Endothelial cell of hepatic sinusoid (primary cell): ENCODE data around the gene PAIP2.

Experiments used
- in situ Hi-C: cut with HindIII; loops from 2 replicates; pipeline ENCODE4 v1.10.0; 2017; ENCODE audit warnings: low sequenced_read_pairs

The PAIP2 gene

GRCh38 chr5:139390639-139391569 lies 49.2 kb downstream of the PAIP2 start:
- in situ Hi-C loops: no loop called here

- in situ Hi-C loops: no loop called here
These were observed 50.1 kb downstream of the PAIP2 start for GRCh38 chr5:139391570-139392323.

- in situ Hi-C loops: no loop called here
These were observed 50.6 kb downstream of the PAIP2 start for GRCh38 chr5:139392324-139392677.

- in situ Hi-C loops: no loop called here
These were observed 51.2 kb downstream of the PAIP2 start for GRCh38 chr5:139392678-139393496.

- in situ Hi-C loops: no loop called here
These were observed 52.0 kb downstream of the PAIP2 start for GRCh38 chr5:139393497-139394122.

- in situ Hi-C loops: no loop called here
These were observed 52.5 kb downstream of the PAIP2 start for GRCh38 chr5:139394123-139394653.

GRCh38 chr5:139394654-139395566 lies 53.3 kb downstream of the PAIP2 start, which contains the start of gene PROB1:
PROB1 (minus strand) TSS chr5:139395104; CDS start chr5:139395081, 23 bp downstream.
- in situ Hi-C loops: loop anchor here (5.0 kb wide), 1 partner anchor 53 kb away; the partner anchor contains the start of gene PAIP2

- in situ Hi-C loops: loop anchor here (5.0 kb wide), 1 partner anchor 54 kb away; the partner anchor contains the start of gene PAIP2
These were observed 54.4 kb downstream of the PAIP2 start for GRCh38 chr5:139395844-139396640.

GRCh38 chr5:139396691-139397090 lies 55.0 kb downstream of the PAIP2 start:
- in situ Hi-C loops: loop anchor here (5.0 kb wide), 1 partner anchor 54 kb away; the partner anchor contains the start of gene PAIP2

GRCh38 chr5:139397921-139398320 lies 56.3 kb downstream of the PAIP2 start:
- in situ Hi-C loops: loop anchor here (5.0 kb wide), 1 partner anchor 56 kb away; the partner anchor contains the start of gene PAIP2

GRCh38 chr5:139399501-139400121 lies 58.0 kb downstream of the PAIP2 start:
- in situ Hi-C loops: loop anchor here (5.0 kb wide), 1 partner anchor 57 kb away; the partner anchor contains the start of gene PAIP2

GRCh38 chr5:139401546-139401945 lies 59.9 kb downstream of the PAIP2 start:
- in situ Hi-C loops: no loop called here

GRCh38 chr5:139402561-139403158 lies 61.0 kb downstream of the PAIP2 start:
- in situ Hi-C loops: no loop called here

- in situ Hi-C loops: no loop called here
These were observed 61.7 kb downstream of the PAIP2 start for GRCh38 chr5:139403418-139403786.

- in situ Hi-C loops: no loop called here
These were observed 62.3 kb downstream of the PAIP2 start, which contains the start of gene SPATA24 for GRCh38 chr5:139403787-139404483. SPATA24 (minus strand) TSS chr5:139404089; CDS start chr5:139404060, 29 bp downstream.

GRCh38 chr5:139404484-139404840 lies 62.8 kb downstream of the PAIP2 start:
- in situ Hi-C loops: no loop called here

GRCh38 chr5:139406963-139407362 lies 65.3 kb downstream of the PAIP2 start:
- in situ Hi-C loops: no loop called here
